CD4-positive, alpha-beta T cell (primary cell): ENCODE results near the gene CPNE9. TPM values are rescaled to one million over a fixed set of nuclear protein-coding genes. Genes with fewer than 3 reads are reported as not detected.

Experiments used
- ATAC-seq: fragments of 200-7000 bp; cut with Tn5 transposase; one replicate; pipeline ENCODE4 v1.10.0; 2022; ENCODE audit warnings: mild to moderate bottlenecking; ENCODE audit not compliant: poor library complexity
- CTCF ChIA-PET: fragments of 350-600 bp; sonication (Branson Sonifier 250); formaldehyde crosslinking; loops from one replicate; lab custom pipeline; 2021; ENCODE audit warnings: antibody characterized with exemption, inconsistent platforms; lab: Charles Lee
- POLR2A ChIA-PET: fragments of 350-600 bp; sonication (Branson Sonifier 250); formaldehyde crosslinking; loops from one replicate; lab custom pipeline; 2021; ENCODE audit warnings: antibody characterized with exemption, inconsistent platforms; lab: Charles Lee
- DNase-seq, 14 experiments: peaks; one replicate each; pipeline ENCODE4 v3.0.0-alpha.2; 2013 to 2020; ENCODE audit warnings: mixed read lengths in 2 of 14
- H3K27ac ChIP-seq, 2 donors: one replicate each; pipeline versions ENCODE4 v1.5.1 to v1.7.0; 2013; ENCODE audit warnings: low read length in 2 of 2, low read depth in 1 of 2, mild to moderate bottlenecking in 1 of 2
- H3K27me3 ChIP-seq, 2 experiments: 1 replicate in 1 of 2; 2 replicates in 1 of 2; pipeline versions ENCODE4 v1.6.1 to v1.7.0; 2013; ENCODE audit warnings: low read length in 2 of 2, control low read depth in 1 of 2, mild to moderate bottlenecking in 1 of 2, moderate library complexity in 1 of 2; ENCODE audit not compliant: insufficient read depth in 2 of 2, control insufficient read depth in 1 of 2
- H3K36me3 ChIP-seq: one replicate; pipeline ENCODE4 v1.6.1; 2013; ENCODE audit warnings: low read length, control low read depth; ENCODE audit not compliant: insufficient read depth
- H3K4me1 ChIP-seq: one replicate; pipeline ENCODE4 v1.6.1; 2013; ENCODE audit warnings: low read length, control low read depth; ENCODE audit not compliant: insufficient read depth
- H3K4me3 ChIP-seq: one replicate; pipeline ENCODE4 v1.5.1; 2013; ENCODE audit warnings: mild to moderate bottlenecking, low read length, moderate library complexity
- H3K9me3 ChIP-seq, 2 experiments: 1 replicate in 1 of 2; 2 replicates in 1 of 2; pipeline versions ENCODE4 v1.6.1 to v1.7.0; 2013; ENCODE audit warnings: low read length in 2 of 2, mild to moderate bottlenecking in 2 of 2, control low read depth in 1 of 2, moderate library complexity in 1 of 2; ENCODE audit not compliant: control insufficient read depth in 1 of 2, insufficient read depth in 1 of 2
- H3K27ac Mint-ChIP-seq: one replicate; pipeline ENCODE4 v1.8.0; 2020; ENCODE audit warnings: mixed read lengths
- H3K27me3 Mint-ChIP-seq: one replicate; pipeline ENCODE4 v1.8.0; 2021; ENCODE audit warnings: mixed read lengths
- H3K36me3 Mint-ChIP-seq: one replicate; pipeline ENCODE4 v1.8.0; 2021; ENCODE audit warnings: low read depth, mixed read lengths
- H3K4me1 Mint-ChIP-seq: one replicate; pipeline ENCODE4 v1.8.0; 2021; ENCODE audit warnings: low read depth, mixed read lengths
- H3K4me3 Mint-ChIP-seq: one replicate; pipeline ENCODE4 v1.8.0; 2020; ENCODE audit warnings: mild to moderate bottlenecking, mixed read lengths
- H3K9me3 Mint-ChIP-seq: one replicate; pipeline ENCODE4 v1.8.0; 2020; ENCODE audit warnings: mixed read lengths
- CTCF ChIP-seq: fragments of 200-600 bp; IDR thresholded peaks from one replicate; pipeline ENCODE4 v1.8.0; 2022; ENCODE audit warnings: antibody characterized with exemption, mild to moderate bottlenecking
- intact Hi-C, 2 experiments: fragments of 100-400 bp; cut with DNase I in 1 of 2; cut with micrococcal nuclease in 1 of 2; formaldehyde crosslinking; loops; one replicate each; pipeline versions ENCODE4 v1.15.1 to v1.9.0; 2023 to 2025; cut with DNase I, micrococcal nuclease
- total RNA-seq, 174 experiments: library from RNA in 2 of 174; stranded (reverse) in 2 of 174; gene quantifications; one replicate each; pipeline ENCODE4 v1.2.3 and lab custom pipeline; 2021 to 2026

The CPNE9 gene
- total RNA-seq, 2 experiments from 2014 or later = 0.33 to 0.45 TPM

GRCh38 chr3:9765865-9766264, 62.2 kb downstream of the CPNE9 start:
- no peak for ATAC-seq
- ChIA-PET CTCF (no interaction called here), POLR2A (interaction anchor here (0.9 to 1.4 kb wide), 2 partner anchors 25 to 27 kb away, joined by 4 read pairs; partner anchors contain the start of gene ARPC4)
- peaks cover 3% of the 10 kb centered on the region for H3K36me3 Mint-ChIP-seq
- H3K27ac Mint-ChIP-seq = no peak overlapping the region
- no peak overlapping the region for H3K4me3 ChIP-seq
- H3K27me3 Mint-ChIP-seq = no peaks in the 10 kb centered on the region
- intact Hi-C loops = no loop called here
- no peak overlapping the region for H3K27ac ChIP-seq
- H3K27me3 ChIP-seq = no peaks in the 10 kb centered on the region
- no peak for DNase-seq
- peaks cover 18% of the 10 kb centered on the region for H3K4me1 Mint-ChIP-seq
- peaks cover 29% of the 10 kb centered on the region for H3K4me1 ChIP-seq
- H3K9me3 ChIP-seq = no peaks in the 10 kb centered on the region
- no peaks in the 10 kb centered on the region for H3K9me3 Mint-ChIP-seq
- H3K4me3 Mint-ChIP-seq = no peak overlapping the region
- peaks cover 8% of the 10 kb centered on the region for H3K36me3 ChIP-seq
- TF ChIP-seq CTCF = no peak

GRCh38 chr3:9767418-9767817, 63.8 kb downstream of the CPNE9 start:
- no peaks in the 10 kb centered on the region for H3K27me3 ChIP-seq
- no peaks in the 10 kb centered on the region for H3K36me3 Mint-ChIP-seq

GRCh38 chr3:9768141-9768775, 64.6 kb downstream of the CPNE9 start:
- Histone ChIP-seq H3K36me3 (no peaks in the 10 kb centered on the region), H3K9me3 (no peaks in the 10 kb centered on the region), H3K27me3 (no peaks in the 10 kb centered on the region), H3K4me1 (peaks cover 29% of the 10 kb centered on the region), H3K4me3 (no peak overlapping the region), H3K27ac (no peak overlapping the region)
- peak overlapping the region; percentile 16 for H3K27ac Mint-ChIP-seq
- H3K36me3 Mint-ChIP-seq = no peaks in the 10 kb centered on the region
- no peaks in the 10 kb centered on the region for H3K9me3 Mint-ChIP-seq
- H3K27me3 Mint-ChIP-seq = no peaks in the 10 kb centered on the region
- ChIA-PET POLR2A (interaction anchor here (2.7 kb wide), 1 partner anchor 24 kb away, joined by 11 read pairs; the partner anchor contains the start of genes ARPC4 and TADA3), CTCF (no interaction called here)
- no peak for TF ChIP-seq CTCF
- ATAC-seq (no peak), DNase-seq (no peak)
- intact Hi-C loops = no loop called here
- H3K4me1 Mint-ChIP-seq = peaks cover 18% of the 10 kb centered on the region
- no peak overlapping the region for H3K4me3 Mint-ChIP-seq

More at GRCh38 chr3:9767418-9767817, 63.8 kb downstream of the CPNE9 start:
- Mint-ChIP-seq H3K4me1 (peaks cover 18% of the 10 kb centered on the region), H3K27ac (no peak overlapping the region), H3K27me3 (no peaks in the 10 kb centered on the region), H3K9me3 (no peaks in the 10 kb centered on the region), H3K4me3 (no peak overlapping the region)
- ATAC-seq (no peak), DNase-seq (no peak)
- H3K27ac ChIP-seq = no peak overlapping the region
- H3K9me3 ChIP-seq = no peaks in the 10 kb centered on the region
- ChIA-PET POLR2A (interaction anchor here (0.9 kb wide), 1 partner anchor 25 kb away, joined by 3 read pairs; the partner anchor contains the start of genes ARPC4 and TADA3), CTCF (no interaction called here)
- TF ChIP-seq CTCF = no peak
- intact Hi-C loops = no loop called here
- H3K4me3 ChIP-seq = no peak overlapping the region
- H3K4me1 ChIP-seq = peaks cover 29% of the 10 kb centered on the region
- peaks cover 4% of the 10 kb centered on the region for H3K36me3 ChIP-seq
